GM18519 (cell line): ENCODE measurements around the gene DUSP8.

ENCODE experiments used
- ATAC-seq: cut with Tn5 transposase; IDR thresholded peaks from one replicate; pipeline ENCODE4 v1.9.1; 2021; ENCODE audit warnings: mild to moderate bottlenecking, moderate library complexity; ENCODE audit not compliant: unreplicated experiment, low FRiP score

The DUSP8 gene

DNA sequence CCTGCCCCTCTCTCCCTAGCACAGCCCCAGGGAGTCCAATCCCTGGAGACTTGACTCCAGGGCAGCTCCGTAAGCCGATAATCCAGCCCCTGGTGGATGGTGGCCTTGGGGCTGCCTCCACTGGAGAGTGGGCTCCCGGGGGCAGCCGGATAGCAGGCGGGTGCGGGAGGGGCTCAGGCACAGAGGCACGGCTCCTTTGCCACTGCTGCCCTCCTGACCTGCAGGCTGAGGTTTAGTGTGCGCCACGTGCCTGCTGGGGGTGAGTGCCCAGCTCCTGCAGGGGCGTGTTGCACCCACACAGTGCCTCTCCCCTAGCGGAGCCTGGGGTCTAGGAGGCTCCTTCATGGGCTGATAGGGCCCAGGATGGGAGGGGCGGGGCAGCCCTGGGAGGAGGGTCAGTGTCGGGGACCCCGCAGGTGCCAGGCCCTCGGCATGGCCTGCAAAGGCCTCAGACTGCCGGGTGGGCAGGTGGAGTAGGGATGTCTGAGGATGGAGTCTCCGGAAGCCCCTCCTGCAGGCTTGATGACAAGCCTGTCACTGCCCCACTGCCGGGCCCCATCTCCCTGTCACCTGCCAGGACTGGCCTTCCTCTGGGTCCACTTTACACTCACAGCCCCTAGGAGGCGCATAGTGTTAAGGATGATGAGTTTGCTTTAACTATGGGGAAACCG lies 5.6 kb downstream of the DUSP8 start:
- ATAC-seq = no peak

DNA sequence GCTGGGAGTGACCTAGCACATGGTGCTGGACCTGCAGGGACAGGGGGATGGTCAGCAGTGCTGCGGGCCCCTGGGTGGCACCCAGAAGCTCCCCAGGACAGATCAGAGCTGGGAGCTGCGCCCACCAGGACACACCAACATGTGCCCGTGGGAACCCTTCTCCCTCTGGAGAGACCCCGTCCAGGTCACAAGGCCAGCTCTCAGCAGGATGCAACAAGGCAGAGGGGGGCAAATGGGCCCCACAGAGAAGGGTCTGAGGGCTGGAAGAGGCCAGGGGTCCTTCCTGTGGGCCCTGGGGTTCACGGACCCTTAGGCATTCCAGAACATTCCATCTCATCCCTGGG lies 6.2 kb downstream of the DUSP8 start:
- no peak for ATAC-seq

DNA sequence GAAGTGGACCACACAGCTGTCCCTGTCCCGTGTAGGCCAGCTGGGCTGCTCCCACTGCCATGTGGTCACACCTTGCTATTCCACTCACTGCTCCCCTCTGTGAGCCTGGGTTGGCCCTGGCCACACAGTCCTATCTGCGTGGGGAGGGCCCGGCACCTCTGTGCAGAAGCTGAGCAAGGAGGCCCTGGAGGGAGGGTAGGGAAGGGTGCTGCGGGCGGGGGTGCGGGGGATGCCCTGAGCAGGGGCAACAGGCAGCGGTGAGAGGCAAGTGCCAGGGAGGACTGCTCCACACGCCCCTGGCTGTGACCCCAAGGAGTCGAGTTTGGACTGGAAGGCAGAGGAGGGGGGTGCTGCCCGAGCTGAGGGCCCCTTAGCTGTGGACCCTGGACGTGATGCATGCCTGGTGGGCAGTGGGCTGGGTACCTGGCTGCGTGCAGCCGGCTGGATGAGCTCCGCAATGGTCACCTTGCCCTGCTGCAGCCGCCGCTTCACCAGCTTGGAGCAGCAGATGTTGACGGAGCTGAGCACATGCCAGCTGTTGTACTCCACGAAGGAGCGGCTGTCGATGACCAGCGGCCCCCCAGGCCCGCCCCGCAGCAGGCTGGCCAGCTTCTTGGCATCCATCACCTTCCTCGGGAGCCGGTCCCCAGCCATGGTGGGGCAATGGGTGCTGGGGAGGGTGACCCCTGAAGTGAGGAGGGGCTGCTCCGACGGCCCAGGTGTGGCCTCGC lies 6.7 kb downstream of the DUSP8 start:
- no peak for ATAC-seq

DNA sequence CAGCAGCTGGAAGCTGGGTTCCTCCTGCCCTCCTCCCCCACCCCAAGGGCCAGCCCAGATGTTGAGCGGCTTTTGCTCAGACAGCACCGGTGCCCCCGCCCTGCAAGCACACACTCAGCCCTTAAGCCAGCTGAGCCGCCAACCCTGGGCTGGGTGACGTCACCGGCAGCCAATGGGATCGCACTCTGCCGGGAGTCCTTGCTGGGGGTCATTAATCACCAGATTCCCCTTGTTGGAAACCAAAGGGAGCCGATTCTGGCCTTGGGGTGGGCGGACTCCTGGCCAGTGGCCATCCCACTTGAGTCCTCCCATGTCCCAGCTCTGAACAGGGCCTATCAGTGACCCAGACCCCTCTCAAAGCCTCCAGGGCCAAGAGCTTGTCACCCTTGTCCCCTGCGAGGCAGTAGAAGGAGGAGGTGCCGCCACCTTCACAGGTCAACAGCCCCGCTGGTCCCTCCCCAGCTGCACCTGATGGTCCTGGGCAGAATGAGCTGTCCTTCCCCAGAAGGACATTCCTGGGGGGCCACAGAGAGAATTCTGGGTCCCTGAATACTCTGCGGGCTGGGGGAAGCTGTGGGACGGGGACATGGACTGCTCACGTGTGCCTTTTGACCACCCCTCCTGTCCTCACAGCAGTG lies 7.4 kb downstream of the DUSP8 start:
- ATAC-seq = no peak

DNA sequence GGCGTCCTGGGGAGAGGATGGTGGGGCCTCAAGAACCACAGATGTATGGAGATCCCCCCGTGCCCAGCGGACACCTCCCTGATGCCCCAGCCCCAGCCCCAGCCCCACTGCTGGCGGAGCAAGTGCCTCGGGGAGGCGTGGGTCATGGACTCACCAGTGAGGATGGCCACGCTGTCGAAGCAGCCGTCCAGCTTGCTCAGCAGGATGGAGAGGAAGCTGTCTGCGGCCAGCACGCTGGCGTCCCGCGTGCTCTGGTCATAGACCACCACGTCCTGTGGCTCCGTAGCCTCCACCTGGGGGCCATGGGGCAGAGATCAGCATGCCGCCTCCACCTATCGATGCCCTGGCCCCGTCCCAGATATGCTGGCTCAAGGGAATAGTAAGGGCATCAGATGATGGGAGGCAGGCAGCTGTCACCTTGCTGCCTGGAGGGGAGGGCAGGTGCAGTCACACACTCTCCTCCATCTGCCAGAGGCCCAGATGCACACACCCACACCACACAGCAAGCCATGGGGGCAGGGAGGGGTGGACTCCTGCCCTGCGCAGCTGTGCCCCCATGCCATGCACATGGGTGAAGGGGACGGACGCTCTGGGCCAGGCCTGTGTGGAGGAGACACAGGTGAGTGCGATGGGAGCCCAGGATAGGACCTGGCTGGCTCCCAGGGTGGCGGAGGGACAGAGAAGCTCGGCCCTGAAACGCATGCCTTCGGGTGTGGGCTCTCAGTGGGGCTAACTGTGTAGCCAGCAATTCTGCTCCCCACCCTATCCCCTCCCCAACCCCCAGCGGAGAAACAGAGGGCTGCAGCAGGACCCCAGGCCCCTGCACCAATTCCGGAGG lies 8.2 kb downstream of the DUSP8 start:
- ATAC-seq = no peak

DNA sequence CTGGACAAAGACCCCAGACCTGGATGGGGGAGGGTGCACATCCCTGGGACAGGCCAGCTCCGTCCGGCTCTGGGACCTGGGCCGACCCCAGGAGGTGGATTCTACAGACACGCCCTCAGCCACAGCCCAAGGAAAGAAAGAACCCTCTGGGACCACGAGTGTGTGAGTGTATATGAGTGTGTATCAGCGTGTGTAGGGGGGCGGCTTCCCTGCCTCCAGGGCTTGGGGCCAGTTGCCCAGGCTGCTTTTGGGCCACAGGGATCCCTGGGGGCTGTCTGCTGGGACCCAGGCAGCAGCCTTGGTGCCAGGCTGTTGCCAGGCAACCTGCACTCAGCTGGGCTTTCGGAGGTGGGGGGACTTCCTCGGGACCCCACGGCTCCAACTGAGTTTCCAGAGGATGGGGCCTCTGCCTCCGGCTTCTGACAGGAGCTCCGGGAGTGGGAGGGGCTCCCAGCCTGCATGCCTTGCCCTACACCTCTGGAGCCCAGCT lies 8.9 kb downstream of the DUSP8 start:
- ATAC-seq = no peak

DNA sequence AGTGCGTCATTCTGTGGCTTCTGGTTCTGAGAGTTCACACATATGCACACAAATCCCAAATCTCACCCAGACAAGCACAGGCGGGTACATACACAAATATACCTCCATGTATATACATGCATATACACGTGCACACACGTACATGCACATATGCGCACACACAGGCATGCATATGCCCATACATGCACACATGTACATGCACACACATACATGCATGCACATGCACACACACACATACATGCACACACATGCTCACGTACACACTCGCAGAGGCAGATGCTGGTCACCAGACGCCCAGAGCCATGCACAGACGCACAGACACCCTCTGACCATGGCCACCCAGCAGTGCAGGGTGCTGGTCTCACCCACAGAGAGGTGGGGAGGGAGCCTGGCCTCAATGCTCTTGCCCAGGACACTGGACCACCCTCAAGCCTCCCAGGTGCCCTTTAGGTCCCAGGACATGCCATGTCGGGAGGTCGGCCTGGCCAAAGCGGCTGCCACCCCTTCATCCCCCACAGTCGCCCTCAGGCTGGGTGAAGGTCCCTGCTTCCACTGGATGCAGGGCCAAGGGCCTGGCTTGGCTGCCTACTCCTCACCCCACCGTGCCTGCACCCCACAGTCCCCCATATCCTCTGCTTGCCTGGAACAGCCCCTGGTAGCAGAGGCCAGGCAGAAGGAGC lies 9.5 kb downstream of the DUSP8 start:
- no peak for ATAC-seq

DNA sequence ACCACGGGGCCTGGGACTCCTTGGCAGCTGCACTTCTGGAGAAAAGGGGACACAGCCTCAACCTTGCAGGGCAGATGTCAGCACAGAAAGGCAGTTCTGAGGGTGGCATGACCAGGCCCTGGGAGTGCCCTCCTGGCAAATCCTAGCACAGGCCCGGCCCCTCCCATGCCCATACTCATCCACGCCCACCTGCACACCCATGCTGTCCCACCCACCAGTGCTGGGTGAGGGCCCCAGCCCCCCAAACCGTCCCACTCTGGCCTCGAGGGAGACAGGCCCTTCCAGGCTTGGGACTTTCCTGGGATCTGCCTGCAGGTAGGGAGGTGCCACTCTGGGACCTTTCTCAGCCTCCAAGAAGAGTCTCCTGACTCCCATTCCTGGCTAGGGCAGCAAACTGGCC lies 10.1 kb downstream of the DUSP8 start:
- ATAC-seq = no peak

DNA sequence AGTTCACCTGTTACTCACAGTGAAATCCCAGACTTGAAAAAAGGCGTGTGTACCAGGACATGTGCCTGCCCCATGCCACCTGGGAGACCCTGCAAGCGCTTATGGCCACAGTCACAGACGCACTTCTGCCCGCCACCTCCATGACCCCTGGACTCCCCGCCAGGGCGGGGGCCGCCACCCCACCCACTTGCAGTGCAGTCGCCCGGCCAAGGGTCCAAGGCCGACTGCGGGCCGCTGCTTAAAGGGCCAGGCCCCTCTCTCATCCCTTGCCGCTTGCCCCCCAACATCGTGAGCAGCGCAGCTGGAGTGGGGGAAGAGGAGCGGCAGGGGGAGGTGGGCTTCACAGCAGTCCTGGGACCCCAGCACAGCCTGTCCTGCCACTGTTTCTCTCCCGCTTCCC lies 10.8 kb downstream of the DUSP8 start:
- no peak for ATAC-seq

DNA sequence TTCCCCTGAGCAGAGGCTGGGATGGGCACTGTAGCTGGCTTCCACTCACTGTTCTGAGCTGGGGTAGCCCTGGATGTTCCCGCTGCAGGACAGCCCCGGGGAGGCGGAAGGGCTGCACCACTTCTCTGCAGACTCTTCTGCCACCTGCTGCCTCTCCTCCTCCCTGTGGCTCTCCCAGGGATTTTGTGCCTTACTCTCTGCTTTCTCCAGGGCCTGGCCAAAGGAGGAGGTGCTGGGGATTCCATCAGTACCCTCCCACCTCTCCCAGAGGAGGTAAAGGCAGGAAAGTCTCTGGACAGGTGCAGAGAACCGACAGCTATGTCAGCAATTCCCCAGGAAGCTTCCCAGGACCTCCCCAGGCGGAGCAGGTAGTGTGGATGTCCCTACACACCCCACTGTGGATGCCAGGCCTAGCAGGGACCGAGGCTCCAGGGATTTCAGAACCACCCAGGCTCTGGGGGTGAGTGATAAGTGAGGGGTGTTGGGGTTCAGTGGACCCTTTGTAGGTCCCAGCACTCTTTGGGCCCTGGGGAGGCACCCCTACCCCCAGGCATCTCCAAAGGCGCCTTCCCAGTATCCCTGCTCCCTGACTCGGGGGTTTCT lies 11.3 kb downstream of the DUSP8 start:
- ATAC-seq = no peak

DNA sequence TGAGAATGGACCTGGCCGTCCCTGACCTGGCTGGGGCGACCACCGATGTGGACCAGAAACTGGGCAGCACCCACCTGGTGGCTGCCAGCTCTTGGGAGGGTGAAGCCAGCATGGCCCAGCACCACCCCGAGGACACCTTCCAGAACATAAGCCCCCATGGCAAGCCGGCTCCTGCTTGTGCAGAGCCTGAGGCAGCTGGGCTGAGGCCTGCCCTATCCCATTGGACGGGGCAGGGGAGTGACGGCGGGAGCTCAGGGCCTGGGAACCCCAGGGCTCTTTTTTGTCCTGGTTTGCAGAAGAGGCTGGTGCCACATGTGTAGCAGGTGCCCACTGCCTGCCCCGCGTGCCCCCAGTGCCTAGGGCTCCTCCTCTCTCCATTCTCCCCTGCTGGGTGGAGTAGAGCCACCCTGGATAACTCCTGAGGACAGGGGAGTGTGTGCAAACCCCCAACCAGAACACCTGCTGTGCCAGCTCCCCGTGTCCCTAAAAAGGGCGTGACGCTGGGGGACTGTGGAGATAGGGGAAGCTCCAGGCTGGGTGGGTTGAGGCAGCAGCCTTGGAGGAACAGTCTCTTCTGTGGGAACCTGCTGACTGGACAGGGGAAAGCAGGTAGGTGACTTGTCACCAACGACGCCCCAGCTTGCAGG lies 11.9 kb downstream of the DUSP8 start:
- ATAC-seq = no peak

DNA sequence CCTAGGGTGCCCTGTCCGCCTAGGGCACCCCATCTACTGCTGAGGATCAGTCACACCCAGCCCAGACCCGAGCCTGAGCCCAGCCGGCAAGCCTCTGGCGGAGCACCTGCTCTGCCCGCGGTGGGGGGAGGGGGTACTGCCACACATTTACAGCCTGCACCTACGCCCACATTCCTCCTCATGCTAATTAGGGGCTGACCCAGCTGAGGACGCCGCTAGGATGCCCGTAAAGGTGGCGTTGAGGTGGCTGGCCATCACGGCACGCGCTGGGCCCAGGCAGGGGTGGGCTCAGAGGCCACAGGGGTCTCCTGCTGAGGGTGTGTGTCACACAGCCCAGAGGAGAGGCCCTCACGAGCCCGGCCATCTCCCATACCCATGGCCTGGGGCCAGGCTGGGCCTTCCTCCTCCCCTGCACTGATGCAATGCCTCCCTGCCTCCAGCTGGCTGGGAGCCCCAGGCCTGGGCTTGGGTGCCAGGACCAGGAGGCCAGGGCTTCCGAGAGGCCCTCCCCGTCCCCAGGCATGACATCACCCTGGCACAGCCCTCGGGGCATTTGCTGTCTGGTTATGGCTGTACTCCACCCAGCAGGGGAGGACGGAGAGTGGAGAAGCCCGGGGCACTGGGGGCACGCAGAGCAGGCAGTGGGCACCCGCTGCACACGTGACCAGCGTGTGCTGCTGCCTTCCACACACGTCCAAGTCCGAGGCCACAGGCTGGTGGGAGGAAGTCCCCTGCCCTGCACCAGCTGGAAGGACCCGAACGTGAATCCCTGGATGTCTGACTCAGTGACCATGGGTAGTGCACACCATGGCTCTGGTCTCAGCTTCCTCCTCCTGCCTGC lies 12.7 kb downstream of the DUSP8 start:
- ATAC-seq = no peak

DNA sequence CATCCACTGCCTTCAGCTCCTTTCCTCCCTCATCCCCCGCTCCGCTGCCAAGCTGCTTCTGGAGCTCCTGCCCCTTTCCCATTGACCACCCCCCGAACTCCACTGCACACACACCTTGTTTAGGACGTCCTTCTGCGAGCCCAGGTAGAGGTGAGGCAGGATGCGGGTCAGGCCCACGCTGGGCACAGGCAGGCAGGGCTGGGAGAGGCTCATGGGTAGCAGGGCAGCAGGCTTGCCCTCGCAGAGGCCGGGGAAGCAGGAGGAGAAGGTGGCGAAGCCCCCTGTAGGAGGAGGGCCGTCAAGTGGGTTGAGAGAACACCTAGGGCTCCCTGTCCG lies 13.3 kb downstream of the DUSP8 start:
- ATAC-seq = no peak

DNA sequence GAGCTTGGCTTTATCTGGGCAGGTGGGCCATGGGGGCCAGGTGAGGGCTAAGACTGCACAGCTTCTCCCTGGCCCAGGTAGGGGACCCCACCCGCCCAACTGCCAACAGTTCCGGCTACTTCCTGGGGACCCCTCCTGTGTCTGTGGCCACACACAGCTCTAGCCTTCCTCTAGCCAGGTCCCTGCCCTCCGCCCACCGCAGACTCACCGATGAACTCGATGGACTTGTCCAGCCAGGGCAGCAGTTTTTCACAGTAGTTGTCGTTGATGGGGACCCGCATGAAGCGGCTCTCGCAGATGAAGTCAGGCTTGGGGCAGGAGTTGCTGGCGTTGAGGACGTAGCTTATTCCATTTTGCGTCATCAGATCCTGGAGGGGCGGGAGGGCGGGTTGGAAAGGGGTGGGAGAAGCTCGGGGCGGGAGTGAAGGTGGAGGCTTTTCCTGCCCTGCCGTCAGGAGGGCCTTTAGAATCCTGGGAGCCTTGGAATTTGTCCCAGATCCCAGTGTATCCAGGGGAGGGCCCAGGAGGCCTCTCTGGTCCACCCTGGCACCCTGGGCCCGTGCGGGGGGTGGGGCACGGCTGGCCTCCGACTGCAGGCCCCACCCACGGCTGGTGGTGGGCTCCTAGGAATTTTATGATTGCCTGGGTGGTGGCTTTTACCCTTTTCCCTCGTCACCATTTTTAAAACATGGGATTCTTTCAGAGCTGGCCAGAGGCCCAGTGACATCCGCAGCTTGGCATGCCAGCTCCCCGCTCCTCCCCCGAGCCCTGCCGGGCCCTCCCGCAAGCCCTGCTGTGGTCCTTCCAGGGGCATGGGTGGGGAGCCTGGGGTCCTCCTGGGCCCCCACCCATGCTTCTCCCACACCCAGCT lies 13.9 kb downstream of the DUSP8 start:
- no peak for ATAC-seq

DNA sequence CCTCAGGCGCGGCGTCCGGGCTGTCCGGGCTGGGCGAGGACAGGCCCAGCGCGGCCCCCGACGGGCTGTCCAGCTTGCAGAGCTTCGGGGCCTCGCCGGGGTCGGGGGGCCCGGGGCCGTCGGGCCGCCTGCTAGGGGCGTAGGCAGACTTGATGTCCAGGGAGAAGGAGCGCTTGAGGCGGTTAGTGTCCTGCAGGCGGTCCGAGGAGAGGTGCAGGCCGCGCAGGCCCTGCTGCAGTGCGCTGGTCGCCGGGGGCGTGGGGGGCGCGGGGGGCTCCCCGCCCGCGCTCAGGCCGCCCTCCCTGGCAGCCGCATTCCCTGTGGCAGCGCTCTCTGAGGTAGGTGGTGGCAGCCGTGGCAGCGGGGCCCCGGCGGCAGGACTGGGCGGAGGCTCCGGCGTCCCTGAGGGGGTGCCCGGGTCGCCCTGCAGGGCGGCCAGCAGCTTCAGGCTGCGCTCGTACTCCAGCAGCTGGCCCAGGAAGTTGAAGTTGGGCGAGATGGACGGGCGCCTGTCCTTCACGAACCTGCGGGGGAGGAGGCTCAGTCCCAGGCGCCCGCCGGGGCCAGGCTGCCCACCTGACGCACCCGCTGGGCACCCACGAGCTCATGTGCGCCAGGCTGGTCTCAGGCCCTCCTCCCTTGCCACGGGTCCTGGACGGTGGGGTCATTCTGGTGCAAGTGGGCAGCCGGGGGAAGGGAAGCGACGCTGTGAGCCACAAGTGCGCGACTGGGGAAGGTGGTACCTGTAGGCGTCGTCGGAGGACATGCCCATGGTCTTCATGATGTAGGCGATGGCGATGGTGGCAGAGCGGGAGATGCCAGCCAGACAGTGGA lies 14.8 kb downstream of the DUSP8 start:
- ATAC-seq = no peak

DNA sequence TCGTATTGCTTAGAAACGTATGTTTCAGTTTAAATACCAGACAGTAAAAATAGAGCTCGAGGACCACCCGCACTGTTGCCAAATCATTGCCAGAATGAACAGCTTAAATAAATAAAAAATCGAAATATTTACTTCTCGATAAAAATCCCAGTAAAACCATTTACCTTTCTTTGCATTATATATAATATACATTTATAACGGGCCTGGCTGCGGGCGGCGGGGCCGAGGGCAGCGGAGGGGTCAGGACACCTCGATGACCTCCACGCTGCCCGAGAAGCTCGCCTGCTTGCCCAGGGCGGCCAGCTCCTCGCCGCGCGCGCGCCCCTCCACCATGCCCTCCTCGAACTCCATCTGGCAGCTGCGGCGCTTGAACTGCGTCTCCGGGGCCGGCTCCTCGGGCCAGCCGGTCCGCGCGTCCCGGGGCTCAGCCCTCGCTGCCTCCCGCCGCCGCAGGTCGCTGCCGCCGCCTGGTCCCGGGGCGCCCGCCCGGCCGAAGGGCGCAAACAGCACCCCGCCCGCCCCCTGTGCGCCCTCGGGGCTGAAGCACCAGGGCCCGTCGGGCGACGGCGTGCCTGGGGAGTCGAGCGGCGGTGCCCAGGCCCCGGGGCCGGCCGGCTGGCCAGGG lies 15.7 kb downstream of the DUSP8 start:
- ATAC-seq = no peak
